ENCODE measurements around the gene SH2D3A.

SH2D3A gene

GRCh38 chr19:6744381-6745301, 22.6 kb downstream of the SH2D3A start:
- in situ Hi-C loops (cut with MboI; ENCODE audit: low sequenced_read_pairs, unreplicated experiment): loop anchor here (10.0 kb wide), 1 partner anchor 120 kb away; no protein-coding TSS in a partner anchor
- no peak for TF ChIP-seq CTCF (IDR thresholded peaks at IDR 0.05; ENCODE audit: borderline replicate concordance, control extremely low read depth, extremely low read depth, insufficient read depth, missing control alignments)
- no peak for DNase-seq (ENCODE audit: low spot score)

GRCh38 chr19:6743714-6744380, 23.4 kb downstream of the SH2D3A start:
- in situ Hi-C loops (cut with MboI; ENCODE audit: low sequenced_read_pairs, unreplicated experiment): loop anchor here (10.0 kb wide), 1 partner anchor 121 kb away; no protein-coding TSS in a partner anchor
- no peak for TF ChIP-seq CTCF (IDR thresholded peaks at IDR 0.05; ENCODE audit: borderline replicate concordance, control extremely low read depth, extremely low read depth, insufficient read depth, missing control alignments)
- no peak for DNase-seq (ENCODE audit: low spot score)

- no peak for TF ChIP-seq CTCF (IDR thresholded peaks at IDR 0.05; ENCODE audit: borderline replicate concordance, control extremely low read depth, extremely low read depth, insufficient read depth, missing control alignments)
- no peak for DNase-seq (ENCODE audit: low spot score)
- in situ Hi-C loops (cut with MboI; ENCODE audit: low sequenced_read_pairs, unreplicated experiment): loop anchor here (10.0 kb wide), 1 partner anchor 122 kb away; no protein-coding TSS in a partner anchor
These were observed 24.2 kb downstream of the SH2D3A start for GRCh38 chr19:6743066-6743465.

- in situ Hi-C loops (cut with MboI; ENCODE audit: low sequenced_read_pairs, unreplicated experiment): loop anchor here (10.0 kb wide), 1 partner anchor 124 kb away; no protein-coding TSS in a partner anchor
- TF ChIP-seq CTCF (IDR thresholded peaks at IDR 0.05; ENCODE audit: borderline replicate concordance, control extremely low read depth, extremely low read depth, insufficient read depth, missing control alignments): no peak
- DNase-seq (ENCODE audit: low spot score): no peak
These were observed 26.5 kb downstream of the SH2D3A start for GRCh38 chr19:6740589-6741343.

GRCh38 chr19:6739883-6740588, 27.2 kb downstream of the SH2D3A start:
- in situ Hi-C loops (cut with MboI; ENCODE audit: low sequenced_read_pairs, unreplicated experiment): loop anchor here (5.0 to 10.0 kb wide), 2 partner anchors 125 to 218 kb away; no protein-coding TSS in a partner anchor
- peak; percentile 71 for DNase-seq (ENCODE audit: low spot score)
- no peak for TF ChIP-seq CTCF (IDR thresholded peaks at IDR 0.05; ENCODE audit: borderline replicate concordance, control extremely low read depth, extremely low read depth, insufficient read depth, missing control alignments)
